PC-3 (cell line): ENCODE measurements around the gene PRM2.

Source experiments
- EZH2 ChIP-seq: fragments of 300-600 bp; sonication (generic); IDR thresholded peaks from one replicate; pipeline ENCODE4 v1.6.1; 2017; ENCODE audit warnings: antibody characterized with exemption, mild to moderate bottlenecking, low read length; ENCODE audit not compliant: unreplicated experiment
- EZH2phosphoT487 ChIP-seq: fragments of 300-600 bp; sonication (generic); IDR thresholded peaks from 2 replicates; pipeline ENCODE4 v1.6.1; 2018; ENCODE audit warnings: mild to moderate bottlenecking, antibody characterized with exemption, low read length, borderline replicate concordance
- TF ChIP-seq, protein P1 (sequence below): fragments of 300-600 bp; sonication (generic); conservative IDR thresholded peaks from 2 replicates; pipeline ENCODE4 v1.5.1; 2017; ENCODE audit warnings: antibody characterized with exemption, low read depth, mild to moderate bottlenecking, low read length

DNA sequence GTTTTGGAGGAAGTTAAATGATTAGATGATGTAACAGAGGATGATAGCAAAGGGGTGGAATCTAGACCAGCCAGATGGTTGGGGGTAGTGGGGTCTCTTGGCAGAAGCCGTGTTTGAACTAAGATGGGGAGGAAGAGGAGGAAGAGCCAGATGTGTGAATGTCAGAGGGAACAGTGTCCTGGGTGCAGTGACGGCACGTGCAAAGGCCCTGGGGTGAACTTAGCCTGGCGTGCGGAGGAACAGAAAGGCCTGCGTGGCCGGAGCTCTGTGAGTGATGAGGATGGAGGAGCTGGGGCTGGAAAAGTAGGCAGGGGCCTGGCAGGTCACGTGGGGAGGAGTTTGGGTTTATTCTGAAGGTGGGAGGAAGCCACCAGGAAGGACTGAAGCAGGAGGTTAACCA is 42.5 kb upstream of the PRM2 start:
- TF ChIP-seq, protein P1, sequence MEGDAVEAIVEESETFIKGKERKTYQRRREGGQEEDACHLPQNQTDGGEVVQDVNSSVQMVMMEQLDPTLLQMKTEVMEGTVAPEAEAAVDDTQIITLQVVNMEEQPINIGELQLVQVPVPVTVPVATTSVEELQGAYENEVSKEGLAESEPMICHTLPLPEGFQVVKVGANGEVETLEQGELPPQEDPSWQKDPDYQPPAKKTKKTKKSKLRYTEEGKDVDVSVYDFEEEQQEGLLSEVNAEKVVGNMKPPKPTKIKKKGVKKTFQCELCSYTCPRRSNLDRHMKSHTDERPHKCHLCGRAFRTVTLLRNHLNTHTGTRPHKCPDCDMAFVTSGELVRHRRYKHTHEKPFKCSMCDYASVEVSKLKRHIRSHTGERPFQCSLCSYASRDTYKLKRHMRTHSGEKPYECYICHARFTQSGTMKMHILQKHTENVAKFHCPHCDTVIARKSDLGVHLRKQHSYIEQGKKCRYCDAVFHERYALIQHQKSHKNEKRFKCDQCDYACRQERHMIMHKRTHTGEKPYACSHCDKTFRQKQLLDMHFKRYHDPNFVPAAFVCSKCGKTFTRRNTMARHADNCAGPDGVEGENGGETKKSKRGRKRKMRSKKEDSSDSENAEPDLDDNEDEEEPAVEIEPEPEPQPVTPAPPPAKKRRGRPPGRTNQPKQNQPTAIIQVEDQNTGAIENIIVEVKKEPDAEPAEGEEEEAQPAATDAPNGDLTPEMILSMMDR: no peak
- TF ChIP-seq EZH2: no peak
- TF ChIP-seq EZH2phosphoT487: no peak
